Measurements from ENCODE around the gene PHC2. TPM values are rescaled to one million over a fixed set of nuclear protein-coding genes. Genes with fewer than 3 reads are reported as not detected.

PHC2 gene
- total RNA-seq, 1 experiment from 2014 or later, result 176 TPM

DNA sequence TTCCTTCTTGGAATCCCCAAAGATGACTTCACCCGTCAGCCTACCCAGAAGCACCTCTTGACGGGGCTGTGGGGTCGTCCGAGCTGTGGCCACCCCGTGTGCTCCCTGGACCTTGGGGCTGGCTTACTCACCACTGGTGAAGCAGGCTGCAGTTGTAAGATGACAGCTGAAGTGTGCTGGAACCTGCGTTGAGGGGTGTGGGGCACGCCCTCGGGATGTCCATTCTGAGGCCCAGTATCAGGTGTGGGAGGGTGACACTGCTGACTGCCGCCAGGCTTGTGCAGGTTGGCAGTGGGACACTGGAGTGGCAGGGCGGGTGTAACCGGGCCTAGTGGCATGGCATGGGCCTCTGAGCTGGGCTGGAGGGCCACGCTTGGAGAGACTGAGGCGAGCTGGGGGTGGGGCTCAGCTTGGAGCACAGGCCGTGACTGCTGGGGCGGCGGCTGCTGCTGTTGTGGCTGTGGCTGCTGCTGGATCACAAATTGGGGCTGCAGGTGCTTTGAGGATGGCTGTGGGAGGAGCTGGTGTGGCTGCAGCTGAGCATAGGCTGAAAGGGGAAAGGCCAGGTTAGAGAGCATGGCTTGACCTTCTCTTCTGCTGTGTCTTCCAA, 76.1 kb downstream of the PHC2 start:
- peaks cover 35 to 40% of the 10 kb centered on the region in 2 experiments for H3K36me3 ChIP-seq (ENCODE audit: control insufficient read depth in 1 of 2, insufficient read depth in 2 of 2, low read length in 2 of 2)
- peaks cover 3 to 16% of the 10 kb centered on the region in 2 experiments; a peak in 3 of 4 replicates for H3K4me1 ChIP-seq (ENCODE audit: control insufficient read depth in 1 of 2, insufficient read depth in 2 of 2, low read length in 2 of 2)
- no peak overlapping the region for H3K4me2 ChIP-seq (ENCODE audit: low read length)
- no peak overlapping the region for H2AFZ ChIP-seq (ENCODE audit: low read depth, low read length, poor library complexity, severe bottlenecking)
- intact Hi-C loops (cut with micrococcal nuclease), result loop anchor here (10.0 kb wide), 1 partner anchor 260 kb away; no protein-coding TSS in a partner anchor
- TF ChIP-seq SIN3A (IDR thresholded peaks at IDR 0.05; ENCODE audit: low read depth) (no peak), EZH2 (IDR thresholded peaks at IDR 0.05) (no peak), EGR1 (IDR thresholded peaks at IDR 0.05; ENCODE audit: low read depth) (no peak), TCF7L2 (IDR thresholded peaks at IDR 0.05; ENCODE audit: borderline replicate concordance, extremely low read depth, insufficient read depth, insufficient read length) (no peak), CEBPB (IDR thresholded peaks at IDR 0.05; ENCODE audit: low read depth) (no peak), ZNF274 (IDR thresholded peaks at IDR 0.05; ENCODE audit: low read depth, low read length) (no peak)
- TF ChIP-seq, protein P1, sequence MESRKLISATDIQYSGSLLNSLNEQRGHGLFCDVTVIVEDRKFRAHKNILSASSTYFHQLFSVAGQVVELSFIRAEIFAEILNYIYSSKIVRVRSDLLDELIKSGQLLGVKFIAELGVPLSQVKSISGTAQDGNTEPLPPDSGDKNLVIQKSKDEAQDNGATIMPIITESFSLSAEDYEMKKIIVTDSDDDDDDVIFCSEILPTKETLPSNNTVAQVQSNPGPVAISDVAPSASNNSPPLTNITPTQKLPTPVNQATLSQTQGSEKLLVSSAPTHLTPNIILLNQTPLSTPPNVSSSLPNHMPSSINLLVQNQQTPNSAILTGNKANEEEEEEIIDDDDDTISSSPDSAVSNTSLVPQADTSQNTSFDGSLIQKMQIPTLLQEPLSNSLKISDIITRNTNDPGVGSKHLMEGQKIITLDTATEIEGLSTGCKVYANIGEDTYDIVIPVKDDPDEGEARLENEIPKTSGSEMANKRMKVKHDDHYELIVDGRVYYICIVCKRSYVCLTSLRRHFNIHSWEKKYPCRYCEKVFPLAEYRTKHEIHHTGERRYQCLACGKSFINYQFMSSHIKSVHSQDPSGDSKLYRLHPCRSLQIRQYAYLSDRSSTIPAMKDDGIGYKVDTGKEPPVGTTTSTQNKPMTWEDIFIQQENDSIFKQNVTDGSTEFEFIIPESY (IDR thresholded peaks at IDR 0.05; ENCODE audit: extremely low read depth, insufficient replicate concordance, low read length), result no peak
- TF ChIP-seq, protein P2, sequence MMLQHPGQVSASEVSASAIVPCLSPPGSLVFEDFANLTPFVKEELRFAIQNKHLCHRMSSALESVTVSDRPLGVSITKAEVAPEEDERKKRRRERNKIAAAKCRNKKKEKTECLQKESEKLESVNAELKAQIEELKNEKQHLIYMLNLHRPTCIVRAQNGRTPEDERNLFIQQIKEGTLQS (IDR thresholded peaks at IDR 0.05), result no peak
- TF ChIP-seq, protein P3, sequence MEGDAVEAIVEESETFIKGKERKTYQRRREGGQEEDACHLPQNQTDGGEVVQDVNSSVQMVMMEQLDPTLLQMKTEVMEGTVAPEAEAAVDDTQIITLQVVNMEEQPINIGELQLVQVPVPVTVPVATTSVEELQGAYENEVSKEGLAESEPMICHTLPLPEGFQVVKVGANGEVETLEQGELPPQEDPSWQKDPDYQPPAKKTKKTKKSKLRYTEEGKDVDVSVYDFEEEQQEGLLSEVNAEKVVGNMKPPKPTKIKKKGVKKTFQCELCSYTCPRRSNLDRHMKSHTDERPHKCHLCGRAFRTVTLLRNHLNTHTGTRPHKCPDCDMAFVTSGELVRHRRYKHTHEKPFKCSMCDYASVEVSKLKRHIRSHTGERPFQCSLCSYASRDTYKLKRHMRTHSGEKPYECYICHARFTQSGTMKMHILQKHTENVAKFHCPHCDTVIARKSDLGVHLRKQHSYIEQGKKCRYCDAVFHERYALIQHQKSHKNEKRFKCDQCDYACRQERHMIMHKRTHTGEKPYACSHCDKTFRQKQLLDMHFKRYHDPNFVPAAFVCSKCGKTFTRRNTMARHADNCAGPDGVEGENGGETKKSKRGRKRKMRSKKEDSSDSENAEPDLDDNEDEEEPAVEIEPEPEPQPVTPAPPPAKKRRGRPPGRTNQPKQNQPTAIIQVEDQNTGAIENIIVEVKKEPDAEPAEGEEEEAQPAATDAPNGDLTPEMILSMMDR (IDR thresholded peaks at IDR 0.05 in 2 of 3, conservative IDR thresholded peaks at IDR 0.05 in 1 of 3; ENCODE audit: borderline replicate concordance in 1 of 3, insufficient read depth in 1 of 3, low read depth in 2 of 3, low read length in 2 of 3), result no peak
- DNase-seq (ENCODE audit: low read depth, low spot score) (no peak), ATAC-seq (no peak)
- peaks cover 2% of the 10 kb centered on the region; the same call in 1 of the 2 replicates for H3K79me2 ChIP-seq (ENCODE audit: insufficient read depth, low read length)
- H3K27ac ChIP-seq (ENCODE audit: low read depth, low read length), result no peak overlapping the region
- H3K4me3 ChIP-seq (replicated peaks in 1 of 2; ENCODE audit: low read depth in 1 of 2, low read length in 2 of 2), result no peak overlapping the region
- H3K27me3 ChIP-seq (ENCODE audit: insufficient read depth, low read length), result no peaks in the 10 kb centered on the region
- H3K9me2 ChIP-seq (ENCODE audit: insufficient read depth), result no peaks in the 10 kb centered on the region
- BruUV-seq (replicated peaks), result no TSS peak
- H4K20me1 ChIP-seq (ENCODE audit: insufficient read depth), result no peaks in the 10 kb centered on the region
- no peak overlapping the region for H3K9ac ChIP-seq (ENCODE audit: low read length)
- H3K9me3 ChIP-seq (ENCODE audit: control insufficient read depth in 1 of 2, insufficient read depth in 1 of 2, low read depth in 1 of 2, low read length in 2 of 2), result no peaks in the 10 kb centered on the region
- ChIA-PET POLR2A (no interaction called here), RAD21 (ENCODE audit: low non-redundant PET in 1 of 2, low total read pairs in 2 of 2, uncharacterized antibody in 2 of 2, unreplicated experiment in 2 of 2) (no interaction called here), CTCF (interaction anchor here (1.1 kb wide), 1 partner anchor 258 kb away, joined by 3 read pairs; no protein-coding TSS in a partner anchor)

Measured in HCT116 (cell line).